OCI-LY7 (cell line): ENCODE measurements around the gene ANKRD37. TPM values are rescaled to one million over a fixed set of nuclear protein-coding genes. Genes with fewer than 3 reads are reported as not detected.

Experiments
- BruUV-seq: library from RNA; stranded (reverse); fragments of 400-500 nt; replicated peaks from 2 replicates; lab custom pipeline; 2021; lab: Mats Ljungman, UMichigan
- CTCF ChIA-PET: fragments of 300-600 bp; sonication (Branson Sonifier 250); formaldehyde crosslinking; loops from one replicate; lab custom pipeline; 2022; ENCODE audit warnings: antibody characterized with exemption; ENCODE audit not compliant: unreplicated experiment; lab: Charles Lee
- POLR2A ChIA-PET: fragments of 300-600 bp; sonication (Branson Sonifier 250); formaldehyde crosslinking; loops from one replicate; lab custom pipeline; 2022; ENCODE audit warnings: antibody characterized with exemption; lab: Charles Lee
- DNase-seq: peaks from one replicate; pipeline ENCODE4 v3.0.0-alpha.2; 2015; ENCODE audit warnings: low spot score
- H2AFZ ChIP-seq: fragments of 200-600 bp; sonication (generic), shearing (Covaris generic); 2 replicates; pipeline ENCODE4 v1.6.1; 2014; ENCODE audit warnings: mild to moderate bottlenecking, antibody characterized with exemption, low read length, moderate library complexity
- H3K27ac ChIP-seq: fragments of 200-600 bp; sonication (generic); 2 replicates; pipeline ENCODE4 v1.5.1; 2014; ENCODE audit warnings: mixed run types, low read depth, mild to moderate bottlenecking, moderate library complexity, low read length, inconsistent platforms; ENCODE audit not compliant: poor library complexity, severe bottlenecking
- H3K36me3 ChIP-seq: fragments of 200-600 bp; sonication (generic); 2 replicates; pipeline ENCODE4 v1.6.1; 2014; ENCODE audit warnings: mild to moderate bottlenecking, antibody characterized with exemption, low read length, moderate library complexity, mixed read lengths; ENCODE audit not compliant: insufficient read depth
- H3K4me1 ChIP-seq: fragments of 200-600 bp; sonication (generic); 2 replicates; pipeline ENCODE4 v1.5.1; 2014; ENCODE audit warnings: mild to moderate bottlenecking, low read length; ENCODE audit not compliant: insufficient read depth, poor library complexity, severe bottlenecking
- H3K4me2 ChIP-seq: fragments of 200-600 bp; sonication (generic); 2 replicates; pipeline ENCODE4 v1.6.1; 2014; ENCODE audit warnings: mild to moderate bottlenecking, low read length
- H3K4me3 ChIP-seq: fragments of 200-600 bp; sonication (generic); 2 replicates; pipeline ENCODE4 v1.5.1; 2014; ENCODE audit warnings: mild to moderate bottlenecking, low read depth, low read length; ENCODE audit not compliant: poor library complexity, severe bottlenecking
- H3K79me2 ChIP-seq: fragments of 200-600 bp; sonication (generic); 2 replicates; pipeline ENCODE4 v1.6.1; 2016; ENCODE audit warnings: low read depth, mild to moderate bottlenecking, low read length, moderate library complexity, mixed read lengths; ENCODE audit not compliant: insufficient read depth
- H3K9me2 ChIP-seq: fragments of 200-600 bp; sonication (generic); 2 replicates; pipeline ENCODE4 v1.6.1; 2016; ENCODE audit warnings: mild to moderate bottlenecking, low read length, mixed read lengths; ENCODE audit not compliant: insufficient read depth
- H3K9me3 ChIP-seq: fragments of 200-600 bp; sonication (generic); 2 replicates; pipeline ENCODE4 v1.6.1; 2014; ENCODE audit warnings: mild to moderate bottlenecking, mixed run types, low read length, mixed read lengths
- H4K20me1 ChIP-seq: fragments of 200-600 bp; sonication (generic); 2 replicates; pipeline ENCODE4 v1.6.1; 2014; ENCODE audit warnings: mild to moderate bottlenecking, antibody characterized with exemption, low read length, moderate library complexity, mixed read lengths; ENCODE audit not compliant: insufficient read depth
- EZH2phosphoT487 ChIP-seq: fragments of 200-600 bp; sonication (generic); IDR thresholded peaks from 2 replicates; pipeline ENCODE4 v1.6.1; 2018; ENCODE audit warnings: low read depth, borderline replicate concordance, mild to moderate bottlenecking, mixed run types, antibody characterized with exemption, low read length, moderate library complexity, mixed read lengths
- intact Hi-C: fragments of 100-400 bp; cut with micrococcal nuclease; formaldehyde crosslinking; loops from one replicate; pipeline ENCODE4 v1.10.0; 2022; ENCODE audit not compliant: unreplicated experiment
- total RNA-seq, 2 experiments: library from RNA; depleted of rRNA in 1 of 2; stranded (reverse); fragments of >200 nt in 1 of 2; shearing (Covaris generic) in 1 of 2; gene quantifications; 2 replicates each; pipeline ENCODE4 v1.2.3, GENCODE V29; 2014 to 2022
- TF ChIP-seq, protein P1 (sequence below): fragments of 200-600 bp; sonication (generic); conservative IDR thresholded peaks from 2 replicates; pipeline ENCODE4 v1.5.1; 2014; ENCODE audit warnings: mild to moderate bottlenecking, antibody characterized with exemption, low read length, moderate library complexity, mixed read lengths

ANKRD37 gene
- total RNA-seq, 2 experiments from 2014 or later, result 3.8 to 14.1 TPM

DNA sequence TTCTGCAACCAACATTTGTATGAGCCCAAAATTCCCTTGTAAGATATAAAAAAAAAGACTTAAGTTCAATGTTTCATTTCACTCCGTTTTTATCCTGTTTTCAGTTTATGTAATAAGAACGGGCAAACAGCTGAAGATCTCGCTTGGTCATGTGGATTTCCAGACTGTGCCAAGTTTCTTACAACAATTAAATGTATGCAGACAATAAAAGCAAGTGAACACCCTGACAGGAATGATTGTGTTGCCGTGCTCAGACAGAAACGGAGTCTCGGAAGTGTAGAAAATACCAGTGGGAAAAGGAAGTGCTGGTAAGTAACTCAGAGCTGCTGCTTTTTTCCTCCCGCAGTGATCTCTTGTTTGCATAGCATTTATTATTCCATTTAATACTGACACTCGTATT lies 2.8 kb downstream of the ANKRD37 start:
- Histone ChIP-seq H3K4me3 (peak overlapping the region; percentile 25), H3K9me3 (no peaks in the 10 kb centered on the region), H3K36me3 (peaks cover 48% of the 10 kb centered on the region), H3K79me2 (peaks cover 6% of the 10 kb centered on the region; the same call in 1 of the 2 replicates), H3K4me1 (peaks cover 40% of the 10 kb centered on the region), H3K9me2 (no peaks in the 10 kb centered on the region), H4K20me1 (no peaks in the 10 kb centered on the region), H3K27ac (no peak overlapping the region), H2AFZ (peak overlapping the region; percentile 14; the same call in 1 of the 2 replicates), H3K4me2 (peak overlapping the region; percentile 50)
- intact Hi-C loops, result loop anchor here (5.0 to 10.0 kb wide), 2 partner anchors 92 to 585 kb away; no protein-coding TSS in a partner anchor
- peak; percentile 18 for DNase-seq
- POLR2A ChIA-PET, result interaction anchor here (0.7 to 1.9 kb wide), 5 partner anchors 21 to 187 kb away, joined by 3 to 6 read pairs (median 3); no protein-coding TSS in a partner anchor
- TF ChIP-seq, protein P1, sequence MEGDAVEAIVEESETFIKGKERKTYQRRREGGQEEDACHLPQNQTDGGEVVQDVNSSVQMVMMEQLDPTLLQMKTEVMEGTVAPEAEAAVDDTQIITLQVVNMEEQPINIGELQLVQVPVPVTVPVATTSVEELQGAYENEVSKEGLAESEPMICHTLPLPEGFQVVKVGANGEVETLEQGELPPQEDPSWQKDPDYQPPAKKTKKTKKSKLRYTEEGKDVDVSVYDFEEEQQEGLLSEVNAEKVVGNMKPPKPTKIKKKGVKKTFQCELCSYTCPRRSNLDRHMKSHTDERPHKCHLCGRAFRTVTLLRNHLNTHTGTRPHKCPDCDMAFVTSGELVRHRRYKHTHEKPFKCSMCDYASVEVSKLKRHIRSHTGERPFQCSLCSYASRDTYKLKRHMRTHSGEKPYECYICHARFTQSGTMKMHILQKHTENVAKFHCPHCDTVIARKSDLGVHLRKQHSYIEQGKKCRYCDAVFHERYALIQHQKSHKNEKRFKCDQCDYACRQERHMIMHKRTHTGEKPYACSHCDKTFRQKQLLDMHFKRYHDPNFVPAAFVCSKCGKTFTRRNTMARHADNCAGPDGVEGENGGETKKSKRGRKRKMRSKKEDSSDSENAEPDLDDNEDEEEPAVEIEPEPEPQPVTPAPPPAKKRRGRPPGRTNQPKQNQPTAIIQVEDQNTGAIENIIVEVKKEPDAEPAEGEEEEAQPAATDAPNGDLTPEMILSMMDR, result no peak
- TF ChIP-seq EZH2phosphoT487, result no peak
- no TSS peak for BruUV-seq
- CTCF ChIA-PET, result interaction anchor here (0.7 kb wide), 1 partner anchor 25 kb away, joined by 5 read pairs; no protein-coding TSS in a partner anchor

DNA sequence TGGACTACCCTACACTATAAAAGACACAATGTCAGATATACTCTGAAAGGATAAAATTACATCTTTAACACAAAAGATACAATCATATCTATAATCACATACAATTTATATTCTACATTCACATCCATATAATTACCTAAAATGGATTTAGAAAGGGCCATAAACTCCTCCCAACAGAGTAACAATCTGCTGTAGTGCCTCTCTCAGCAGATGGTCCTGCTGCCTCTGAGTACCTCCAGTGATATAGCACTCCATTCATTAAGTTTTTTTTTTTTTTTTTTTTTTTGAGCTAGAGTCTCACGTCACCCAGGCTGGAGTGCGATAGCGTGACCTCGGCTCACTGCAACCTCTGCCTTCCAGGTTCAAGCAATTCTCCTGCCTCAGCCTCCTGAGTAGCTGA lies 7.4 kb downstream of the ANKRD37 start:
- Histone ChIP-seq H4K20me1 (no peaks in the 10 kb centered on the region), H2AFZ (no peak overlapping the region), H3K36me3 (peaks cover 68% of the 10 kb centered on the region), H3K79me2 (no peaks in the 10 kb centered on the region), H3K27ac (no peak overlapping the region), H3K4me1 (peaks cover 15% of the 10 kb centered on the region), H3K4me2 (no peak overlapping the region), H3K9me3 (no peaks in the 10 kb centered on the region), H3K9me2 (no peaks in the 10 kb centered on the region), H3K4me3 (no peak overlapping the region)
- BruUV-seq, result no TSS peak
- intact Hi-C loops, result no loop called here
- POLR2A ChIA-PET, result interaction anchor here (0.6 to 3.6 kb wide), 9 partner anchors 9 to 427 kb away, joined by 3 to 21 read pairs (median 6); no protein-coding TSS in a partner anchor
- CTCF ChIA-PET, result interaction anchor here (0.6 kb wide), 1 partner anchor 13 kb away, joined by 3 read pairs; no protein-coding TSS in a partner anchor
- DNase-seq, result no peak
- TF ChIP-seq, protein P1, result no peak
- no peak for TF ChIP-seq EZH2phosphoT487
